ENCODE results near the gene ELMO2. TPM values are rescaled to one million over a fixed set of nuclear protein-coding genes. Genes with fewer than 3 reads are reported as not detected.

ELMO2 gene
- total and polyA plus RNA-seq, 9 of the 15 experiments (the other 6 are each of a cell fraction or from before 2014, with no cell fraction given): 7.5 to 21.5 (median 15.9) TPM

- Histone ChIP-seq H4K20me1 (replicated peaks; ENCODE audit: control insufficient read depth, insufficient read depth, low read length) (no peaks in the 10 kb centered on the region), H3K9me3 (replicated peaks; ENCODE audit: control insufficient read depth, insufficient read depth, low read depth, low read length) (no peaks in the 10 kb centered on the region), H2AFZ (ENCODE audit: low read depth, low read length) (no peak overlapping the region), H3K9ac (ENCODE audit: insufficient read depth in 1 of 2, low read depth in 2 of 2, low read length in 2 of 2) (no peak overlapping the region), H3K27ac (ENCODE audit: extremely low read depth, low read depth, low read length) (no peak overlapping the region), H3K36me3 (ENCODE audit: control insufficient read depth, insufficient read depth, low read length) (no peaks in the 10 kb centered on the region), H3K4me3 (no peak overlapping the region), H3K4me2 (ENCODE audit: insufficient read depth, low read length) (no peak overlapping the region), H3K9me1 (ENCODE audit: control insufficient read depth, insufficient read depth, low read length) (no peaks in the 10 kb centered on the region), H3K27me3 (ENCODE audit: control insufficient read depth in 2 of 2, insufficient read depth in 2 of 2, low read length in 2 of 2) (peaks cover 2 to 24% of the 10 kb centered on the region in 2 experiments; a peak in 3 of 5 replicates), H3K79me2 (ENCODE audit: control insufficient read depth, insufficient read depth, low read length) (no peaks in the 10 kb centered on the region), H3K4me1 (replicated peaks in 1 of 2; ENCODE audit: control insufficient read depth in 2 of 2, insufficient read depth in 2 of 2, low read length in 2 of 2) (no peaks in the 10 kb centered on the region)
- ChIA-PET CTCF (ENCODE audit: low intra/inter-chr PET ratio) (no interaction called here), POLR2A (no interaction called here)
- FAIRE-seq (no peak), ATAC-seq (no peak), DNase-seq (ENCODE audit: extremely low read depth in 1 of 4, low spot score in 3 of 4) (no peak)
- intact Hi-C loops (cut with micrococcal nuclease): no loop called here
- no TSS peak for BruUV-seq (replicated peaks)
- in situ Hi-C loops (cut with MboI): no loop called here
- 5% methylated on average over 15 of the region's 15 CpGs for WGBS (ENCODE audit: insufficient coverage, low coverage, missing lambda C conversion rate)
- TF ChIP-seq, protein P1, sequence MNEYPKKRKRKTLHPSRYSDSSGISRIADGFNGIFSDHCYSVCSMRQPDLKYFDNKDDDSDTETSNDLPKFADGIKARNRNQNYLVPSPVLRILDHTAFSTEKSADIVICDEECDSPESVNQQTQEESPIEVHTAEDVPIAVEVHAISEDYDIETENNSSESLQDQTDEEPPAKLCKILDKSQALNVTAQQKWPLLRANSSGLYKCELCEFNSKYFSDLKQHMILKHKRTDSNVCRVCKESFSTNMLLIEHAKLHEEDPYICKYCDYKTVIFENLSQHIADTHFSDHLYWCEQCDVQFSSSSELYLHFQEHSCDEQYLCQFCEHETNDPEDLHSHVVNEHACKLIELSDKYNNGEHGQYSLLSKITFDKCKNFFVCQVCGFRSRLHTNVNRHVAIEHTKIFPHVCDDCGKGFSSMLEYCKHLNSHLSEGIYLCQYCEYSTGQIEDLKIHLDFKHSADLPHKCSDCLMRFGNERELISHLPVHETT (CRISPR knock-in tag; conservative IDR thresholded peaks at IDR 0.05 in 1 of 2, IDR thresholded peaks at IDR 0.05 in 1 of 2): no peak
- no peak for TF ChIP-seq KDM2B (CRISPR knock-in tag; IDR thresholded peaks at IDR 0.05)
- TF ChIP-seq, protein P2, sequence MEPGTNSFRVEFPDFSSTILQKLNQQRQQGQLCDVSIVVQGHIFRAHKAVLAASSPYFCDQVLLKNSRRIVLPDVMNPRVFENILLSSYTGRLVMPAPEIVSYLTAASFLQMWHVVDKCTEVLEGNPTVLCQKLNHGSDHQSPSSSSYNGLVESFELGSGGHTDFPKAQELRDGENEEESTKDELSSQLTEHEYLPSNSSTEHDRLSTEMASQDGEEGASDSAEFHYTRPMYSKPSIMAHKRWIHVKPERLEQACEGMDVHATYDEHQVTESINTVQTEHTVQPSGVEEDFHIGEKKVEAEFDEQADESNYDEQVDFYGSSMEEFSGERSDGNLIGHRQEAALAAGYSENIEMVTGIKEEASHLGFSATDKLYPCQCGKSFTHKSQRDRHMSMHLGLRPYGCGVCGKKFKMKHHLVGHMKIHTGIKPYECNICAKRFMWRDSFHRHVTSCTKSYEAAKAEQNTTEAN (CRISPR knock-in tag; IDR thresholded peaks at IDR 0.05): no peak
- no peak for TF ChIP-seq ZNF79 (CRISPR knock-in tag; IDR thresholded peaks at IDR 0.05; ENCODE audit: low read depth)
- TF ChIP-seq HDAC6 (IDR thresholded peaks at IDR 0.05; ENCODE audit: low read depth, low read length): no peak
- TF ChIP-seq THAP7 (CRISPR knock-in tag; IDR thresholded peaks at IDR 0.05): no peak
- TF ChIP-seq MLLT1 (IDR thresholded peaks at IDR 0.05): no peak
- no peak for TF ChIP-seq CREB3L1 (IDR thresholded peaks at IDR 0.05; ENCODE audit: borderline replicate concordance, low read depth)
- no peak for TF ChIP-seq ZNF75A (CRISPR knock-in tag; IDR thresholded peaks at IDR 0.05)
- no peak for TF ChIP-seq TCF15 (CRISPR knock-in tag; IDR thresholded peaks at IDR 0.05)
- TF ChIP-seq, protein P3, sequence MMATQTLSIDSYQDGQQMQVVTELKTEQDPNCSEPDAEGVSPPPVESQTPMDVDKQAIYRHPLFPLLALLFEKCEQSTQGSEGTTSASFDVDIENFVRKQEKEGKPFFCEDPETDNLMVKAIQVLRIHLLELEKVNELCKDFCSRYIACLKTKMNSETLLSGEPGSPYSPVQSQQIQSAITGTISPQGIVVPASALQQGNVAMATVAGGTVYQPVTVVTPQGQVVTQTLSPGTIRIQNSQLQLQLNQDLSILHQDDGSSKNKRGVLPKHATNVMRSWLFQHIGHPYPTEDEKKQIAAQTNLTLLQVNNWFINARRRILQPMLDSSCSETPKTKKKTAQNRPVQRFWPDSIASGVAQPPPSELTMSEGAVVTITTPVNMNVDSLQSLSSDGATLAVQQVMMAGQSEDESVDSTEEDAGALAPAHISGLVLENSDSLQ (IDR thresholded peaks at IDR 0.05): no peak
These were observed 24.7 kb upstream of the ELMO2 start for GRCh38 chr20:46430921-46431712.
